Transverse colon (tissue), 4 donors: ENCODE results near the gene SNRPB2. TPM values are rescaled to one million over a fixed set of nuclear protein-coding genes. Genes with fewer than 3 reads are reported as not detected.

Experiments
- DNase-seq: peaks from one replicate; pipeline ENCODE4 v3.0.0-alpha.2; 2019
- H3K27ac ChIP-seq, 4 donors: fragments of 200-600 bp; sonication (generic); 2 replicates each; pipeline ENCODE4 v1.5.1; 2016 to 2018; ENCODE audit warnings: inconsistent platforms in 4 of 4
- H3K27me3 ChIP-seq: fragments of 200-600 bp; sonication (generic); 2 replicates; pipeline ENCODE4 v1.5.1; 2017; ENCODE audit warnings: inconsistent platforms
- H3K36me3 ChIP-seq, 4 donors: fragments of 200-600 bp; sonication (generic); 2 replicates each; pipeline ENCODE4 v1.5.1; 2017 to 2019; ENCODE audit warnings: inconsistent platforms in 4 of 4
- H3K4me1 ChIP-seq, 4 donors: fragments of 200-600 bp; sonication (generic); 2 replicates each; pipeline ENCODE4 v1.5.1; 2017 to 2020; ENCODE audit warnings: inconsistent platforms in 4 of 4
- H3K4me3 ChIP-seq, 4 donors: fragments of 200-600 bp; sonication (generic); 1 replicate in 1 of 4; 2 replicates in 3 of 4; pipeline versions ENCODE4 v1.5.1 to v1.6.1; 2017 to 2019; ENCODE audit warnings: inconsistent platforms in 4 of 4
- H3K9me3 ChIP-seq, 2 donors: fragments of 200-600 bp; sonication (generic); 2 replicates each; pipeline ENCODE4 v1.5.1; 2017 to 2019; ENCODE audit warnings: inconsistent platforms in 2 of 2
- CTCF ChIP-seq, 5 experiments: fragments of 200-600 bp in 3 of 5; fragments of 450-650 bp in 2 of 5; sonication (generic) in 3 of 5; IDR thresholded peaks; 1 replicate in 2 of 5; 2 replicates in 3 of 5; pipeline ENCODE4 v1.5.1; 2016 to 2017; ENCODE audit warnings: antibody characterized with exemption in 5 of 5, inconsistent platforms in 3 of 5, mild to moderate bottlenecking in 2 of 5, moderate library complexity in 1 of 5
- EP300 ChIP-seq: sonication (generic); formaldehyde crosslinking; IDR thresholded peaks from one replicate; pipeline ENCODE4 v1.6.1; 2017; ENCODE audit warnings: antibody characterized with exemption, low read depth
- POLR2A ChIP-seq: fragments of 450-650 bp; IDR thresholded peaks from one replicate; pipeline ENCODE4 v1.6.1; 2016; ENCODE audit warnings: antibody characterized with exemption, mild to moderate bottlenecking, moderate library complexity
- POLR2AphosphoS5 ChIP-seq, 3 donors: sonication (generic); formaldehyde crosslinking; IDR thresholded peaks; one replicate each; pipeline ENCODE4 v1.6.1; 2016; ENCODE audit warnings: antibody characterized with exemption in 3 of 3
- WGBS, 2 donors: methylation state at CpG; one replicate each; pipeline ENCODE4 v1.1.5; 2018; ENCODE audit warnings: low coverage in 1 of 2; 5-methylcytosine and 5-hydroxymethylcytosine counted together
- in situ Hi-C, 4 donors: fragments of 200-750 bp; cut with MboI; loops; one replicate each; pipeline versions ENCODE4 v1.15.0 to v1.15.1; 2017; ENCODE audit warnings: low sequenced_read_pairs in 3 of 4, low pct_ligation_motif_present in 1 of 4, low pct_unique_long_range_greater_than_20kb in 1 of 4
- intact Hi-C: fragments of 100-400 bp; cut with DNase I; formaldehyde crosslinking; loops from one replicate; pipeline ENCODE4 v1.15.1; 2023; ENCODE audit warnings: low total_unique reads
- total RNA-seq, 4 donors: library from RNA; depleted of rRNA; stranded (reverse); fragments of >200 nt; gene quantifications; one replicate each; pipeline ENCODE4 v1.1.0, GENCODE V29; 2016

Gene SNRPB2
- total RNA-seq, 4 donors from 2014 or later: 20.3 to 52.1 (median 30.9) TPM

- no peaks in the 10 kb centered on the region for H3K36me3 ChIP-seq
- DNase-seq: no peak
- TF ChIP-seq CTCF (IDR thresholded peaks at IDR 0.05): no peak
- TF ChIP-seq POLR2A: no peak
- no peak for TF ChIP-seq EP300
- no peak for TF ChIP-seq POLR2AphosphoS5 (IDR thresholded peaks at IDR 0.05)
- no peaks in the 10 kb centered on the region for H3K9me3 ChIP-seq
- no peak overlapping the region for H3K4me3 ChIP-seq
- no peak overlapping the region for H3K27ac ChIP-seq
- H3K27me3 ChIP-seq: no peaks in the 10 kb centered on the region
- intact Hi-C loops: no loop called here
- no peaks in the 10 kb centered on the region for H3K4me1 ChIP-seq
- in situ Hi-C loops: no loop called here
These were observed 37.4 kb upstream of the SNRPB2 start for GRCh38 chr20:16692442-16692841.

DNA sequence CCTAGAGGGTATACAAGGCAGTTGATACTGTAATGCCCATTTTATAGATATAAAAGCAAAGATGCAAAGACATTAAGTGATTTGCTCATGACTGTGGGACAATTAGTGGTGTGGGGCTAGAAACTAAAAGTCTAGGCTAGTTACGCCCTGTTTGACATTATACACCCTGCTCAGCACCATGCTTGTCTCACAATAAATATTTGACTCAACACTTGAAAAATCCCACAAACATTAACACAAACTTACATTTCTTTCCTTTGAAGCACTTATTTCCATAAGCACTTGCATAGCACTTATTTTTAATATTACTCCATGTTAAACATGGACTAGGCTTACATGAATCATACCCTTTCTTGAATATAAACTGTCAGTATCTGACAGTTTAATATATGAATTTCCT, 36.5 kb upstream of the SNRPB2 start:
- 56 to 85% methylated on average over 1 of the region's 1 CpG for WGBS, 2 donors
- no peaks in the 10 kb centered on the region for H3K27me3 ChIP-seq
- intact Hi-C loops (no loop called here), in situ Hi-C loops (no loop called here)
- no peaks in the 10 kb centered on the region for H3K4me1 ChIP-seq
- H3K36me3 ChIP-seq: no peaks in the 10 kb centered on the region
- no peak overlapping the region for H3K4me3 ChIP-seq
- H3K9me3 ChIP-seq: no peaks in the 10 kb centered on the region
- no peak for DNase-seq
- TF ChIP-seq POLR2AphosphoS5 (IDR thresholded peaks at IDR 0.05): no peak
- no peak for TF ChIP-seq CTCF (IDR thresholded peaks at IDR 0.05)
- no peak for TF ChIP-seq POLR2A
- TF ChIP-seq EP300: no peak
- H3K27ac ChIP-seq: no peak overlapping the region

GRCh38 chr20:16694161-16694560, 35.7 kb upstream of the SNRPB2 start:
- Histone ChIP-seq H3K4me3 (no peak overlapping the region), H3K9me3 (no peaks in the 10 kb centered on the region), H3K36me3 (no peaks in the 10 kb centered on the region), H3K27me3 (no peaks in the 10 kb centered on the region), H3K27ac (no peak overlapping the region), H3K4me1 (no peaks in the 10 kb centered on the region)
- TF ChIP-seq POLR2A: no peak
- no peak for TF ChIP-seq CTCF (IDR thresholded peaks at IDR 0.05)
- no peak for TF ChIP-seq EP300
- no peak for TF ChIP-seq POLR2AphosphoS5 (IDR thresholded peaks at IDR 0.05)
- intact Hi-C loops: no loop called here
- in situ Hi-C loops: no loop called here
- WGBS, 2 donors: 83 to 93% methylated on average over 3 of the region's 3 CpGs
- DNase-seq: no peak

- no peak for DNase-seq
- intact Hi-C loops (no loop called here), in situ Hi-C loops (no loop called here)
- Histone ChIP-seq H3K27me3 (no peaks in the 10 kb centered on the region), H3K27ac (no peak overlapping the region), H3K9me3 (no peaks in the 10 kb centered on the region), H3K36me3 (no peaks in the 10 kb centered on the region), H3K4me1 (no peaks in the 10 kb centered on the region), H3K4me3 (no peak overlapping the region)
- WGBS, 2 donors: 50 to 60% methylated on average over 2 to 3 of the region's 3 CpGs
- TF ChIP-seq POLR2AphosphoS5 (IDR thresholded peaks at IDR 0.05) (no peak), CTCF (IDR thresholded peaks at IDR 0.05) (no peak), POLR2A (no peak), EP300 (no peak)
These were observed 34.2 kb upstream of the SNRPB2 start for GRCh38 chr20:16695628-16696027.
